GM18870 (cell line): ENCODE results near the gene APLNR.

ENCODE experiments used
- ATAC-seq: cut with Tn5 transposase; IDR thresholded peaks from one replicate; pipeline ENCODE4 v1.9.1; 2021; ENCODE audit warnings: moderate library complexity; ENCODE audit not compliant: unreplicated experiment

Gene APLNR

GRCh38 chr11:57251491-57252104, 14.5 kb upstream of the APLNR start:
- no peak for ATAC-seq

- no peak for ATAC-seq
Observed at GRCh38 chr11:57251037-57251436, 14.0 kb upstream of the APLNR start.

- ATAC-seq, result peak; percentile 65
Observed at GRCh38 chr11:57249384-57250319, 12.6 kb upstream of the APLNR start.

- peak; percentile 56 for ATAC-seq
Observed at GRCh38 chr11:57248780-57249383, 11.8 kb upstream of the APLNR start.

- ATAC-seq, result no peak
Observed at GRCh38 chr11:57244911-57245310, 7.9 kb upstream of the APLNR start.

GRCh38 chr11:57241353-57241972, 4.4 kb upstream of the APLNR start:
- no peak for ATAC-seq

GRCh38 chr11:57240757-57241156, 3.7 kb upstream of the APLNR start:
- no peak for ATAC-seq

- ATAC-seq, result no peak
Observed at GRCh38 chr11:57240007-57240406, 3.0 kb upstream of the APLNR start.

GRCh38 chr11:57239348-57239747, 2.3 kb upstream of the APLNR start:
- ATAC-seq, result no peak

GRCh38 chr11:57235761-57236703, 1.0 kb downstream of the APLNR start:
- no peak for ATAC-seq

- no peak for ATAC-seq
Observed at GRCh38 chr11:57233702-57234101, 3.3 kb downstream of the APLNR start.

- ATAC-seq, result no peak
Observed at GRCh38 chr11:57231539-57232253, 5.4 kb downstream of the APLNR start.

- ATAC-seq, result no peak
Observed at GRCh38 chr11:57230791-57231538, 6.1 kb downstream of the APLNR start.

GRCh38 chr11:57230316-57230715, 6.7 kb downstream of the APLNR start:
- no peak for ATAC-seq

GRCh38 chr11:57228600-57228999, 8.4 kb downstream of the APLNR start:
- ATAC-seq, result no peak

GRCh38 chr11:57224537-57224936, 12.5 kb downstream of the APLNR start:
- ATAC-seq, result no peak

GRCh38 chr11:57224128-57224527, 12.9 kb downstream of the APLNR start:
- no peak for ATAC-seq

- ATAC-seq, result no peak
Observed at GRCh38 chr11:57223601-57224000, 13.4 kb downstream of the APLNR start.

- no peak for ATAC-seq
Observed at GRCh38 chr11:57222239-57222638, 14.8 kb downstream of the APLNR start.
